Measurements from ENCODE around the gene SFTA2.

- TF ChIP-seq CTCF (IDR thresholded peaks at IDR 0.05) (no peak), POLR2A (IDR thresholded peaks at IDR 0.05) (no peak)
Observed at GRCh38 chr6:30894381-30894780, 37.6 kb downstream of the SFTA2 start.
